Muscle of leg (tissue), 11 donors: ENCODE data around the gene PHF19. TPM values are rescaled to one million over a fixed set of nuclear protein-coding genes. Genes with fewer than 3 reads are reported as not detected.

Experiments
- DNase-seq: peaks from one replicate; pipeline ENCODE4 v3.0.0; 2013
- H3K27ac ChIP-seq: one replicate; pipeline ENCODE4 v1.5.1; 2013; ENCODE audit warnings: mild to moderate bottlenecking, low read length, control low read depth
- H3K27me3 ChIP-seq: one replicate; pipeline ENCODE4 v1.6.1; 2013; ENCODE audit warnings: low read length; ENCODE audit not compliant: control insufficient read depth, insufficient read depth
- H3K36me3 ChIP-seq: one replicate; pipeline ENCODE4 v1.6.1; 2013; ENCODE audit warnings: low read length; ENCODE audit not compliant: control insufficient read depth, insufficient read depth
- H3K4me1 ChIP-seq: one replicate; pipeline ENCODE4 v1.6.1; 2013; ENCODE audit warnings: low read length; ENCODE audit not compliant: control insufficient read depth, insufficient read depth
- H3K4me3 ChIP-seq: one replicate; pipeline ENCODE4 v1.5.1; 2013; ENCODE audit warnings: low read length, control low read depth
- H3K9me3 ChIP-seq: replicated peaks from 2 replicates; pipeline ENCODE4 v1.6.1; 2013; ENCODE audit warnings: low read depth, low read length; ENCODE audit not compliant: control insufficient read depth
- WGBS: methylation state at CpG from one replicate; pipeline ENCODE4 v1.1.5; 2013; ENCODE audit warnings: missing lambda C conversion rate; ENCODE audit not compliant: insufficient coverage; 5-methylcytosine and 5-hydroxymethylcytosine counted together
- polyA plus RNA-seq, 8 donors: library from polyadenylated mRNA; unstranded; fragments of 120-200 nt; gene quantifications; one replicate each; pipeline versions ENCODE4 v1.2.1 to v1.2.3, GENCODE V29; 2013; ENCODE audit warnings: inconsistent platforms in 1 of 8, low replicate concordance in 1 of 8; ENCODE audit not compliant: insufficient read length in 8 of 8, insufficient read depth in 1 of 8
- total RNA-seq: library from RNA; stranded (reverse); fragments of 120-200 nt; gene quantifications from one replicate; pipeline ENCODE4 v1.2.4, GENCODE V29; 2013

Gene PHF19
- total and polyA plus RNA-seq, 9 donors: 31.5 to 41.0 (median 38.3) TPM

DNA sequence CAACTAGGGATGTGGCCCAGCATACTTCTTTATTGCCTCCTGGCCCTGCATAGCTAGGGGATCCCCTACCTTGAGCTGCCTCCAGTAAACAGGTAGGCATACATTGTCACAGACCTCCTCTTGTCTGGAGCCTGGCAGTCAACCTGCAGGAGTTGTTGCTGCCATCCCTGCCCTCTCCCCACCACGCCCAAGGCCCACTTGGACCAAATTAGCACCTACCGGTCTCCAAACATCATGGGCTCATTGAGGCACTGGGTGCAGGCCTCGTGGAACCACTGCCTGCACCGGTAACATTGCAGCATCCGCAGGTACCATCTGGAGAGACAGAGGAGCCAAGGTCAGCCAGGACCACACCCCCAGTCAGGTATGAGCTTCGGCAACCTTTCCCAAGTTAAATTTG lies 10.3 kb downstream of the PHF19 start:
- WGBS: 94% methylated on average over 4 of the region's 6 CpGs
- Histone ChIP-seq H3K4me1 (peaks cover 25% of the 10 kb centered on the region), H3K27me3 (no peaks in the 10 kb centered on the region), H3K9me3 (no peaks in the 10 kb centered on the region), H3K36me3 (peaks cover 55% of the 10 kb centered on the region), H3K27ac (no peak overlapping the region), H3K4me3 (no peak overlapping the region)
- no peak for DNase-seq

DNA sequence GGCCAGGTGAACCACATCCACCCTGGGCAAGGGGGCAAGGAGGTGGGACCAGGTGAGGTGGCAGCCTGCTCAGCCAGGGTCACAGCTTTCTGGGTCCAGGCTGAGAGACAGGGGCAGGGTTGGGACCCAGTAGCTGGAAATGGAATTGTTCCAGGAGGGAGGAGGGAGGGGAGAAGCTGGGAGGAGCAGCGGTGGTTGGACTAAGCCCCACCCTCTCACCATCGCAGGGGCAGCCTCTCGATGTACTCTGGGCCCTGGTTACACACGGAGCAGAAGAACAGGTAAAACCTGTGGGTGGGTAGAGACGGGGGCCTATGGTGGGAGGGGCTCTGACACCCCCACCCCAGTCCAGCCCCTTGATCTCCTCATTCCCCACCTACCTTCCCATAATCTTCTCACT lies 11.2 kb downstream of the PHF19 start:
- no CpG with 5 or more reads among the region's 5 CpGs for WGBS
- no peak for DNase-seq
- Histone ChIP-seq H3K36me3 (peaks cover 64% of the 10 kb centered on the region), H3K4me3 (no peak overlapping the region), H3K9me3 (no peaks in the 10 kb centered on the region), H3K4me1 (peaks cover 25% of the 10 kb centered on the region), H3K27me3 (no peaks in the 10 kb centered on the region), H3K27ac (no peak overlapping the region)

GRCh38 chr9:120865176-120865575 lies 11.8 kb downstream of the PHF19 start:
- Histone ChIP-seq H3K9me3 (no peaks in the 10 kb centered on the region), H3K27me3 (no peaks in the 10 kb centered on the region), H3K27ac (no peak overlapping the region), H3K4me1 (peaks cover 22% of the 10 kb centered on the region), H3K4me3 (no peak overlapping the region), H3K36me3 (peaks cover 65% of the 10 kb centered on the region)
- WGBS: 36% methylated on average over 5 of the region's 5 CpGs
- no peak for DNase-seq

DNA sequence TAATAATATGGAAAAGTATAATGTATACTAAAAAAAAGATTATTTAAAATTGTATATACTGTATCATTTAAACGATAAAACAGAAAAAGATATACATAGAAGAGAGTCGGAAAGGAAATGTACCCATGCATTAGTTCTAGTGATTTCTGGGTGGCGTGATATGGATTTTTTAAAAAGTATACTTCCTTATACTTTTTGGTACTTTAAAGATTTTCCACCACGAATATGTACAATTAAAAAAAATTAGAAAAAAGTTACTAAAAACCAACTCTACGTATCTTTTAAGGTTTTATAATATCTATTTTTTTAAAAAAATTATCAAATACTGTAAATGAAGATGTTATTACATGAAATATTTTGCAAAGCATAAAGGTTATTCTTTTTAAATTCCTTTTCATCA lies 12.3 kb downstream of the PHF19 start:
- no CpG with 5 or more reads among the region's 5 CpGs for WGBS
- Histone ChIP-seq H3K27me3 (no peaks in the 10 kb centered on the region), H3K4me1 (peaks cover 20% of the 10 kb centered on the region), H3K4me3 (no peak overlapping the region), H3K36me3 (peaks cover 69% of the 10 kb centered on the region), H3K27ac (no peak overlapping the region), H3K9me3 (no peaks in the 10 kb centered on the region)
- DNase-seq: no peak

DNA sequence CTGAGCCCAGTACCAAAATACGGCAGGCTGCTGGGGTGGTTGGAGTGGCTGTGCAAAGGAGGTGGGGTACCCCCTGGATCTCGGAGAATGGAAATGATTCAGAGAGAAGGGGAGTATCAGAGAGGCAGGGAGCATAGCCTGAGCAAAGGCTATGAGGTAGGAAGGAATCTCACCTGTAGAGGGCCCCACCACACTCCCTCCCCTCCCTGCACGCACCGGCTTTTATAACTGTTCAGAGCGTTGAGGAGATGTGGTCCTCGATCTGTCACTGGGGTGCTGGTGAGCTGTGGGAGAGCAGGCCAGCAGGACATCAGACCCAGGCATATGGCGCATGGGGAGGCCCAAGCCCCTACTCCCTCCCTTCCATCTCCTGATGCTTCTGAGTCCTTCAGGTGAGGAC lies 13.2 kb downstream of the PHF19 start:
- H3K27me3 ChIP-seq: no peaks in the 10 kb centered on the region
- peaks cover 76% of the 10 kb centered on the region for H3K36me3 ChIP-seq
- H3K27ac ChIP-seq: no peak overlapping the region
- no peak for DNase-seq
- no peaks in the 10 kb centered on the region for H3K9me3 ChIP-seq
- WGBS: no CpG with 5 or more reads among the region's 7 CpGs
- peaks cover 18% of the 10 kb centered on the region for H3K4me1 ChIP-seq
- no peak overlapping the region for H3K4me3 ChIP-seq

GRCh38 chr9:120862452-120862851 lies 14.5 kb downstream of the PHF19 start:
- no peaks in the 10 kb centered on the region for H3K27me3 ChIP-seq
- no peak overlapping the region for H3K4me3 ChIP-seq
- H3K9me3 ChIP-seq: no peaks in the 10 kb centered on the region
- WGBS: 83% methylated on average over 11 of the region's 12 CpGs
- peaks cover 87% of the 10 kb centered on the region for H3K36me3 ChIP-seq
- peaks cover 16% of the 10 kb centered on the region for H3K4me1 ChIP-seq
- H3K27ac ChIP-seq: no peak overlapping the region
- no peak for DNase-seq

DNA sequence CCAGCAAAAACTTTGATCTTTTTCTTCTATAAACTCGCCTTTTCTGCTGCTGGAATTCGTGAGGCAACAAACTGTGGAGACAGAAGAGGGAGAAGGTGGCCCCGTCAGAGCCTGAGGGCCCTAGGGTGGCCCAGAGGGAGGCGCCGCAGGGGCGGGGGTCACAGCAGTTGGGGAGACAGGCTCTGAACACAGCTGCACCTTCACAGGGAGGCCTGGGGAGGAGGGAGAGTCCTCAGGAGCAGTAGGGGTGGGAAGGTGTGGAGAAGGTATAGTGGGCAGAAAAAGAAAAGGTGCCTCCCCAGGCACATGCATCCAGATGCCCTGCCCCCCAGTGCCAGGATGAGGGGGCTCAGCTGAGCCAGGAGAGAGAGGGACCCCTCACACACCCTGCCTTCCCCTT lies 15.1 kb downstream of the PHF19 start:
- Histone ChIP-seq H3K9me3 (no peaks in the 10 kb centered on the region), H3K27ac (no peak overlapping the region), H3K4me1 (peaks cover 18% of the 10 kb centered on the region), H3K36me3 (peaks cover 89% of the 10 kb centered on the region), H3K27me3 (no peaks in the 10 kb centered on the region), H3K4me3 (no peak overlapping the region)
- DNase-seq: no peak
- WGBS: 87% methylated on average over 5 of the region's 6 CpGs

DNA sequence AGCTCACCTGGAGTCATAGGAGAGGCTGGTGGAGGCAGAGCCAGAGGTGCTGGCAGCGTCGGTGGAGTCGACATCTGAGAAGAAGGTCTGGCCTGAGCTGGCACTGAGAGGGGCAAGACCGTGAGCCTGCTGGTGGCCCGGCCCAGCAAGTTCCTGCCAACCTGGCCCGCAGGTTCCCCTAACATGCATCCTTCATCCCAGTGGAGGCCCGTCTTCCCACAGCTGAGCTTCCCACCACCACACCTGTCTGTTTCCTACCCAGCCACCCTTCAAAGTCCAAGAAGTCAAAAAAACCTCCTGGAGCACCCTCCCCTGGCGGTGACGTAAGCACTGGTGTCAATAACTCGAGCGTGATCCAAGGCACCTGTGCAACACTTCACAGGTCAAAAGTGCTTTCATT lies 16.9 kb downstream of the PHF19 start:
- no peaks in the 10 kb centered on the region for H3K9me3 ChIP-seq
- H3K4me1 ChIP-seq: peaks cover 27% of the 10 kb centered on the region
- H3K27me3 ChIP-seq: no peaks in the 10 kb centered on the region
- H3K4me3 ChIP-seq: no peak overlapping the region
- no peak overlapping the region for H3K27ac ChIP-seq
- DNase-seq: no peak
- peaks cover 84% of the 10 kb centered on the region for H3K36me3 ChIP-seq
- 94% methylated on average over 11 of the region's 11 CpGs for WGBS

DNA sequence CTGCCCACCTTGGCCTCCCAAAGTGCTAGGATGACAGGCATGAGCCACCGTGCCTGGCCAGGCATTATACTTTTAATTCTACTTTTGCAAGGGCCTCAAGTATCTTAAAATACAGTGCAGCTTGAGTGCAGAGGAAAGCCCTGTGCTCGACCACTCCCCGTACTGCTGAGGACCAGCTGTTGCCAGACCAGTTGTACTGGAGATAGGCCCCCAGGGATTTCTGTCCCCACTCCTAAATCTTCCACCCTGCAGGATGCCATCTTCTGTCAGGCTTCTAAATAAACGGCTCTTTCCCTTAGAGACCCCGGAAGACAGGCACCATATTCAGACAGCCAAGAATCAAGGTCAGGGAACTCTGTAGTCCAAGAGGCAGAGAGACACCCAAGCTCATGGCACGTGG lies 17.6 kb downstream of the PHF19 start:
- WGBS: 70% methylated on average over 6 of the region's 6 CpGs
- H3K36me3 ChIP-seq: peaks cover 87% of the 10 kb centered on the region
- DNase-seq: no peak

GRCh38 chr9:120857902-120858301 lies 19.1 kb downstream of the PHF19 start:
- Histone ChIP-seq H3K4me1 (peaks cover 27% of the 10 kb centered on the region), H3K4me3 (no peak overlapping the region), H3K27me3 (no peaks in the 10 kb centered on the region), H3K9me3 (no peaks in the 10 kb centered on the region), H3K27ac (no peak overlapping the region), H3K36me3 (peaks cover 73% of the 10 kb centered on the region)
- 100% methylated on average over 1 of the region's 11 CpGs for WGBS
- no peak for DNase-seq

More for the DNA sequence above, 17.6 kb downstream of the PHF19 start:
- Histone ChIP-seq H3K27ac (no peak overlapping the region), H3K27me3 (no peaks in the 10 kb centered on the region), H3K4me3 (no peak overlapping the region), H3K9me3 (no peaks in the 10 kb centered on the region), H3K4me1 (peaks cover 27% of the 10 kb centered on the region)

DNA sequence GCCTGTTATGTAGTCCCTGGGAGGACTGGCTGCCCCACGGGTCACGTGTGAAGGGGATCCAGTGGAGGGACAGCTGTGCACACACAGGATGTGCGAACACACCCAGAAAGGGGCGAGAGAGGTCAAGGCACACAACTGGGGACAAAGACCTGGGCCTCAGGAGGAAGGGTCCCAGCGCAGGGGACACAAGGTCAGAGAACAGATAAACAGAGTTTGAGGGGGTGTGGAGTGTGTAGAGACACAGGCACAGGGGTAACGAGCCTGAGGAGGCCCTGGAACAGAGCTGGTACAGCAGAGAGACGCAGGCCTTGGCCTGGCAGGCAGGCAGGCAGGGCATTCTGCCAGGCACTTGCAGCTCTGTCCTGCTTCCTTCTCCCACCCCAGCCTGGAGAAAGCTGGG lies 19.5 kb downstream of the PHF19 start:
- peaks cover 27% of the 10 kb centered on the region for H3K4me1 ChIP-seq
- H3K27me3 ChIP-seq: no peaks in the 10 kb centered on the region
- H3K4me3 ChIP-seq: no peak overlapping the region
- peaks cover 72% of the 10 kb centered on the region for H3K36me3 ChIP-seq
- no peak overlapping the region for H3K27ac ChIP-seq
- 73% methylated on average over 7 of the region's 7 CpGs for WGBS
- H3K9me3 ChIP-seq: no peaks in the 10 kb centered on the region
- peak; percentile 6 for DNase-seq
